LoVo (cell line): Measurements from ENCODE around the gene NCBP2.

ENCODE experiments used
- DNase-seq: peaks from one replicate; pipeline ENCODE4 v3.0.0-alpha.2; 2016; ENCODE audit warnings: low spot score

The NCBP2 gene

GRCh38 chr3:196941729-196942225 is 551 bp downstream of the NCBP2 start:
- peak; percentile 29 for DNase-seq

GRCh38 chr3:196938576-196938975 is 3.8 kb downstream of the NCBP2 start:
- DNase-seq, result no peak

- DNase-seq, result no peak
These were observed 4.2 kb downstream of the NCBP2 start for GRCh38 chr3:196938124-196938523.

- DNase-seq, result no peak
These were observed 6.0 kb downstream of the NCBP2 start for GRCh38 chr3:196936288-196936687.

- no peak for DNase-seq
These were observed 9.7 kb downstream of the NCBP2 start for GRCh38 chr3:196932600-196932999.

DNA sequence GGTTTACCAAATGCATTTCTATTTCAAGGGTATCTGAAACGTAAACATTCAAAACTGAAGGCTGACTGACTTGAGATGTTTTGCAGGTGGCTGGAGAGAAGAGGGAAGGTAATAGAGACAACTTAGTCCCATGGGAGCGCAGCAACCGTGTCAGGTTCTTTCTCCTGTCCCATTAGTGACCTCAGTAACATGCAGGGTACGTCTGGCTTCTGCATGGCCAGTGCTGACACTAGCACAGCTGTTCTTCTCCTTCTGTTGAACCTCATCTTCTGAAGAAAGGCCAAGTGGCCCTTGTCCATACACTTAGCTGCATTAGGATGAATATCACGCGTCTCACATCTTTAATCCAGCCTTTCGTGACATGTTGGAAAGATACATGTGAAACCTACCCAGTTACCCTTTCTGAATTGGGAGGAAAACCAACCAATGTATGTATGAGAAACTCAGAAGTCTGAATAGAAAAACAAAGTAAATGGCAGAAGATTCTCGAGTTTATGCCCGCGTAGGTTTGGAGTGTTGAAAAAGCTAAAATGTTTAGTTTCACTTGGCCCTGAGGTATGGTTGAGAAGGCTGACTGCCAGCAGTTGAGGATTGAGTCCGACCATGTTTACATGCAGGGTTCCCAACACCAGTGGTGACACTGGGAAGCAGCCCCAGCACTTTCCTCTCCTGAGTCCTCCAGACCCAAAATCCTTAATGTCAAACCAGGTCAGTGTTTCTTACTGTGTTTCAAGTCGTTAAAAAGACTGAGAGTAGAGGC is 10.3 kb downstream of the NCBP2 start:
- DNase-seq, result no peak

DNA sequence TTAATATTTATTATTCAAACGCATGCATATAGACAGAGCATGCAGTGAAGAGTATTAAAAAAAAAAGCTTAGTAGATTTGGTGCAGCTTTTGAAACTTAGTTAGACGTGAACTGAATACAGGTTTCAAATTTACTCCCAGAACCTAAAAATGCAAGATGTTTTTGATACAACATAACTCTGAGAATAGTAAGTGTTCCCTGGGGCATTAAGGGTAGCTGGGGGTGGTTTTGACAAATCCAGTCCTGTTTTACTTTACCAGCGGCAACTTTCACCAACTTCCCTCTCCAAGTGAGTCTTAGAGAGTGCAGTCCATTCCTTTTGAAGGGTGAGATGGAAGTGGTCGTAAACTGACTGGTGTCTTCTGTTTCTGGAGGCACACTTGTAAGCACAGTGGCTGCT is 11.2 kb downstream of the NCBP2 start:
- DNase-seq, result no peak

DNA sequence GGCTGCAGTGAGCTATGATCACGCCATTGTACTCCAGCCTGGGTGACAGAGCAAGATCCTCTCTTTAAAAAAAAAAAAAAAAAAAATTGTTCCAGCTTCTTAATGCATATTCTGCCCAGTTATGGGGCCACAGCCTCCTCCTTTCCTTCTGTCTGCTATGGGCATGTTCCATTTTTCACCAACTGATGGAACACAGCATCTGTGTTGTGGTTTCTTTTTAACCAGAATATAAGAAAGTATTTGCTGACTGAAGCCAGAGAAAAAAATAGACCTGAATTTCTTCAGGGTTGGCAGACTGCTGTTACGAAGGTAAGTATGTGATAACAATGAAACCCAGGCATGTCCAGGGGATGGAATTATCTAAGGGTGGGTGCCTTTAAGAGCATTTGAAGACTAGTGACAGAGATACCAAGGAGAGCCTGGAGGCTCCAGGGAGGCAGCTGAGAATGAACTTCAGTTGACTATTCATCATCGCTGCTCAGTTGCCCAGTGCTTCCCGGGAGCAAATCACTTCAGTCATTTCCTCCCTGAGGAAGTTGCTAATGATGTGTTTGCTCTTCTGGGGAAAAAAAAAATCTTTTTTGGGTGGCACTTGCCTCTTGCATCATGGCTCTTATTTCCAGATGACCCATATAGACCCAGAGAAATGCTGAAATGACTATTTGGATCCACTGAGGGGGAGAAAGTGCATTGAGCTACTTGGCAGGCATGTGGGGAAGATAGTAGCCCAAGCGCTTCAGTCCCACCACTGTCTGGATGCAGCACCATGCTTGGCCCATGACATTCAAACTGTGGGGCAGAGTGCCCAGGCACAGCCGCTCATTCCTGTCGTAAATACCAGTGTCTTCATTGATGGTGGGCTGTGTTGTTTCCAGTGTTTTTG is 14.5 kb downstream of the NCBP2 start:
- DNase-seq, result no peak

DNA sequence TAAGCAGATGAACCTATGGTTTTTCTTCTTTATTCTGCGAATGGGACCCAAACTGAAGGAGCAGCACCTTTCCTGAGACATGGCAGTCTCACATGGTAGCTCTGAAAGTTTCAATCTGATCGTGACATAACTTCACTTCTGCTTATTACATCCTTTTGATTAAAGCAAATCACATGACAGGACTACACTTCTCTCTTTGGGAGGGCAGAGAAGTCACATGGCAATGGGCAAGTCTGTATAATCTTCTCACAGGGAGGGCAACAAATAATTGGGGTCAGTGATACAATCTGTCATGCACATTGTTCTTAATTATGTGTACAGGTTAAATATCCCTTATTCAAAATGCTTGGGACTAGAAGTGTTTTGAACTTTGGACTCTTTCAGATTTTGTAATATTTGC is 21.6 kb downstream of the NCBP2 start:
- no peak for DNase-seq

GRCh38 chr3:196918968-196919367 is 23.4 kb downstream of the NCBP2 start:
- DNase-seq, result no peak

GRCh38 chr3:196916995-196917394 is 25.3 kb downstream of the NCBP2 start:
- no peak for DNase-seq

GRCh38 chr3:196916221-196916620 is 26.1 kb downstream of the NCBP2 start:
- DNase-seq, result no peak

GRCh38 chr3:196915375-196915774 is 27.0 kb downstream of the NCBP2 start:
- no peak for DNase-seq

DNA sequence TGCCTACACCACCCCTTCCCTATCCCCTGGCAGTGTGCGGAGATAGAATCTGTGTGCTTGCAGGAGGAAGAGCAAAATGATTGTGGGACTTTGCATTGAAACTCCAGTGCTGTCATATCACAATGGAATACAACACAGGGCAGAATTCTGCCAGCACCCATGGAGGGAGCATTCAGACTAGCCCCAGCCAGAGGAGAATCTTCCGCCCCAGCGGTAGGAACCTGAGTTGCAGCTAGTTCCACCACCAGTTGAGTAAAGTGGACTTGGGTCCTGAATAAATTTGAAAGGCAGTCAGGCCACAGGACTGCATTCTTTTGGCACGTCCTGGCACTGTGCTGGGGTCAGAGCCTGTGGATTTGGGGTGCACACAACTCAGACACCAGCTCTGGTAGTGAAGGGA is 27.5 kb downstream of the NCBP2 start:
- DNase-seq, result no peak

GRCh38 chr3:196903740-196904139 is 38.6 kb downstream of the NCBP2 start:
- DNase-seq, result no peak

- DNase-seq, result no peak
These were observed 40.0 kb downstream of the NCBP2 start for GRCh38 chr3:196902296-196902695.

DNA sequence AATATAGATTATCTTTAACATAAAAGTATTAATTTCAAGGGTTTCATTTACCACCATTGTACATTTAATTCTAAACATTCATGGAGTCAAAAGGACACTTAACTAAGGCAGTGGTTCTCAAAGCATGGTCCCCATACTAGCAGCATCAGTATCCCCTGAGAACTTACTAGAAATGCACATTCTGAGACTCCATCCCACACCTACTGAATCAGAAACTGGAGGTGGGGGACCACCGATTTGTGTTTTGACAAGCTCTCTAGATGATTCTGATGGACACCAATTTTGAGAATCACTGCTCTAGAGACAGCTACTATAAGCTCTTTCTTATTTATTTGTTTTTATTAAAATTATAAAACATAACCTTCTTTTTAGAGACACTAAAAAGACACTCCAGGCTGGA is 40.6 kb downstream of the NCBP2 start:
- no peak for DNase-seq

DNA sequence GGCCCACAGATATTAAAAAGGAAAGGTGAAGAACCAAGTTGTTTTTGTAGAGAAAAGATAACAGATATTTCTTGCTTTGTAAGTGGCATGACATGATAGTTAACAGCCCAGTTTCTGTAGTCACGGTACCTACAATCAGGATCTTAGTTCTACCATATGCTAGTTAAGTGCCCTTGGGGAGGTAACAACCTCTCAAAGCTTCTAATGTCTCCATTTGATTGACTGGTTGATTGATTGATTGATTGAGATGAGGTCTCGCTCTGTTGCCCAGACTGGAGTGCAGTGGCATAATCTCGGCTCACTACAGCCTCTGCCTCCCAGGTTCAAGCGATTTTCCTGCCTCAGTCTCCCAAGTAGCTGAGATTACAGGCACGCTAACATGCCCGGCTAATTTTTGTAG is 46.1 kb downstream of the NCBP2 start:
- DNase-seq, result no peak

GRCh38 chr3:196894557-196895295 is 47.6 kb downstream of the NCBP2 start:
- no peak for DNase-seq

- no peak for DNase-seq
These were observed 52.3 kb downstream of the NCBP2 start for GRCh38 chr3:196889844-196890708.

DNA sequence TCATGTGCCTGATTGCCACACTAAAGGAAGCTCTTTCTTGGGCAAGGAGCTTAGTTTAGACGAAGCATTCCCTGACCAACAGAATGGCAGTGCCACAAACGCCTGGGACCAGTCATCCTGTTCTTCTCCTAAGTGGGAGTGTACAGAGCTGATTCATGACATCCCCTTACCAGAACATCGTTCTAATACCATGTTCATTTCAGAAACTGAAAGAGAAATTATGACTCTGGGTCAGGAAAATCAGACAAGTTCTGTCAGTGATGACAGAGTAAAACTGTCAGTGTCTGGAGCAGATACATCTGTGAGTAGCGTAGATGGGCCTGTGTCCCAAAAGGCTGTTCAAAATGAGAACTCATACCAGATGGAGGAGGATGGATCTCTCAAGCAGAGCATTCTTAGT is 56.2 kb downstream of the NCBP2 start:
- DNase-seq, result no peak
